Stimulated activated CD4-positive, alpha-beta T cell treated with anti-CD3 and anti-CD28 coated beads, TNF-alpha, amount 100 ng/mL, for 1 hour (primary cell): Measurements from ENCODE around the gene CERS5.
A peak's percentile ranks its signal among the peaks of the same experiment; 100 is the strongest.

Source experiments
- DNase-seq, 3 donors: peaks; one replicate each; pipeline ENCODE4 v3.0.0-alpha.2; 2020; ENCODE audit warnings: low read depth in 3 of 3, low spot score in 1 of 3

The CERS5 gene, protein sequence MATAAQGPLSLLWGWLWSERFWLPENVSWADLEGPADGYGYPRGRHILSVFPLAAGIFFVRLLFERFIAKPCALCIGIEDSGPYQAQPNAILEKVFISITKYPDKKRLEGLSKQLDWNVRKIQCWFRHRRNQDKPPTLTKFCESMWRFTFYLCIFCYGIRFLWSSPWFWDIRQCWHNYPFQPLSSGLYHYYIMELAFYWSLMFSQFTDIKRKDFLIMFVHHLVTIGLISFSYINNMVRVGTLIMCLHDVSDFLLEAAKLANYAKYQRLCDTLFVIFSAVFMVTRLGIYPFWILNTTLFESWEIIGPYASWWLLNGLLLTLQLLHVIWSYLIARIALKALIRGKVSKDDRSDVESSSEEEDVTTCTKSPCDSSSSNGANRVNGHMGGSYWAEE

DNA sequence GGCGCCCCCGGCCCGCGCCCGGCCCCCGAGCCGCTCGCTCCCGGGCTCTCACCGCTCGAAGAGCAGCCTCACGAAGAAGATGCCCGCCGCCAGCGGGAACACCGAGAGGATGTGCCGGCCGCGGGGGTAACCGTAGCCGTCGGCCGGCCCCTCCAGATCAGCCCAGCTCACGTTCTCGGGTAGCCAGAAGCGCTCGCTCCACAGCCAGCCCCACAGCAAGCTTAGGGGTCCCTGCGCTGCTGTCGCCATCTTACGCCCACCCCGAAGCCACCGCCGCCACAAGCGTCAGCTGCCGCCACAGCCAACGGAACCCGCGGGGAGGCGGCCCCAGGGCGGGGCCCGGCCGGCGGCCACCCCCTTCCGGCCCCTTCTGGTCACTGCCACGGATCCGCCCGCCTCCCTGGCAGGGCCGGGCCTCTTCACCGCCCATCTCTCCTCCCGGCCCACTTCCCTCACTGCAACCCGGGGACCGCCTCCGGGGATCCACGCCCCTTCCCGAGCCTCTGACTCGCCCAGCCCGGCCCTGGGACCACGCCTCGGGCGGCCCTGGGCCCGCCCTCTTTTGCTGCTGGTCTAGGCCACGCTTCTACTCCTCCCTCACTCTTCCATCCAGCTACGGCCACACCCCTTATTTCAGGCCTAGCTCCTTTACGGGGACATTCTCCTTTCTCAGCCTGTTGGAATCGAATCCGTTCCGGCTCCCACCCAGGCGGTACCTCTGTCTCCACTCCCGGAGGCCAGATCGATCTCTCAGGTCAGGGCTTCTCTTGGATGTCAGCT is at the start of gene CERS5:
TSS of gene CERS5 (minus strand) at position 321 of the 780 bp plus-strand sequence. CDS start at position 249, 72 bp downstream.
- peak; percentile 90 to 91 (median 90) for DNase-seq

DNA sequence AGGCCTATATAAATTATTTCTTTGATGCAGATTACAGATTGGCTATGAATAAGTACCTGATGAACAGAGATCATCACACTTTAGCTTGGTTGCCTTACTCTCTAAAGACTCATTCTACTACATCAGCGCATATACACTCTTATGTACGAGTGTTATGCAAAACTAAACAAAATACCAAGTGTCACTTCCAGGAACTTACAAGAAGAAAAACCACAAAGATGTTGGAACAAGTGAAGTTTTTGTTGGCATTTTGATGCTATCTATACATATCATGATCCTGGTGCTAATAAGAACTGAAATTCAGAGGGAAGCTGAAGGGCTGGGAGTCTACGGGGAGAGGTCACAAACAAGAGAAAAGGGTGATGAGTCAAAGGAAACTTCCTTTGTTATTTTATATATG is 47.9 kb upstream of the CERS5 start:
- no peak for DNase-seq

DNA sequence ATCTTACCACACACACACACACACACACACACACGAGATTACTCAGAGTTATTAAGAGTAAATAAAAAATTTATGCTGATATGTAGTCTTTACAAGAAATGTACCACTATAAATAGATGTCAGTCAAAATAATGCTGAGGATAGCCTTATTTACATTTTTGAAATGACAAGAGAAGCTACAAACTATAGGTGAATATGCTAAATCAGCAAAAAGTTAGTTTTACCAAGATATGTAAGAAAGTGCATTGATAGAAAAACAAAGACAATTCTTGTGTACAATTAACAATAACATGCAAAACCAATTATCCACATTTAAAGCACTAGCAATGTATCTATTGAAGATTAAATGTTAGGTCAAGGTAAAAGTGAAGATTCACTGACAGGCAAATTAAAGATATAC is 46.8 kb upstream of the CERS5 start:
- DNase-seq, result no peak

DNA sequence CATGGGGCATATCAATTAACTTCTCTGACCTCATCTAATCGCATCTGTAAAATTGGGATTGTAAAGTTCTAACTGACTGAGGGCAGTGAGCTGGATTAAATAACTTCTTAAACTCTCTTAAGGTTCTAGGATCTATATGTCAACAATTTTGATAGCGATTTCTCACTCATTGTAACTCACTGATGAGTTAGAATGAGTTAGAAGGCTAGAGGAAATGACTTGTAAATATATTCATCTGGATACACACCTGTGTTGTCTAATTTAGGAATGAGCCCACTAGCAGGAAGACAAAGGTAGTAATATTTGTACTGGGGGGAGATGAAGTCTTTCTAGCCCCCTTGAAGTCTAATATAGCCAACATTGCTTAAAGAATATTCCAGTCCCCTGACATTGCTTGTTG is 46.3 kb upstream of the CERS5 start:
- no peak for DNase-seq

DNA sequence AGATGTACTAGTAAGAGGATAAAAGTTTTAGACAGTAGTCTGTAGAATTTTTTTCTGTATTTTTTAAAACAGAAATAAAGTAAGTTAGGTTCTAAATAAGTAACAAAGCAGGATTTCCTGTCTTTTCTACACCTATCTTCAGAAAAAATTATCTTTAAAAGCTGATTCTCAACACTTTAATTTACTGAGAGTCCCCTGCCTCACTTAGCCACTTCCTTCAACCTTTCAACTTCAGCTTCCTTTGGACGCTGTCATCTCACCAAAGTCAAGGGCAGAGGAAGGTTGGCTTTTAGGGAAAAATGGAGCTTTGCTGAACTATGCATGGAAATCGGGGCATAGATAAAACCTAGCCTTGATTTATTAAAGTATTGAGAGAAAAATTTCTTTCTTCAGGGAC is 44.9 kb upstream of the CERS5 start:
- no peak for DNase-seq

DNA sequence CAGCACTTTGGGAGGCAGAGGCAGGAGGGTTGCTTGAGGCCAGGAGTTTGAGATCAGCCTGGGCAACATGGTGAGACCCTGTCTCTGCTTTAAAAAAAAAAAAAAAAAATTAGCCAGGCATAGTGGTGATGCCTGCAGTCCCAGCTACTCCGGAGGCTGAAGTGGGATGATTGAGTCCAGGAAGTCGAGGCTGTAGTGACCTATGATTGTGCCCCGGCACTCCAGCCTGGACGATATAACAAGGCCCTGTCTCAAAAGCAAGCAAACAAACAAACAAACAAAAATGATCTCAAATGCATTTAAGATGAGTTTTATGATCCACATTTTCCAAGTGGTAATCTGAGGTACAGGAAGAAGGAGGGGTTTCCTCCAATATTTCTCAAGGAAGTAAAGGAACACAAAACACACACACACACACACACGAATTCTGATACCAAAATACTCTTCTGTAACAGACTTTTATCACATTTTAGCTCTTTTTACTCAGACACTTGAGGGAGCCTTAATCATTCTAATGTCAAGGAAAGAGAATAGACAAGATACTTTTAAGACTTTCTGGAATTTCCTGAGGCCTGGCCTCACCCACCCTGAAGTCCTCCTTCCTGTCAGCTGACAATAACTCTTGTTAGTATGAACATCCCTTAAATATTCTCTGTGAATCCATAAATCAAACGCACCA is 44.4 kb upstream of the CERS5 start:
- no peak for DNase-seq

DNA sequence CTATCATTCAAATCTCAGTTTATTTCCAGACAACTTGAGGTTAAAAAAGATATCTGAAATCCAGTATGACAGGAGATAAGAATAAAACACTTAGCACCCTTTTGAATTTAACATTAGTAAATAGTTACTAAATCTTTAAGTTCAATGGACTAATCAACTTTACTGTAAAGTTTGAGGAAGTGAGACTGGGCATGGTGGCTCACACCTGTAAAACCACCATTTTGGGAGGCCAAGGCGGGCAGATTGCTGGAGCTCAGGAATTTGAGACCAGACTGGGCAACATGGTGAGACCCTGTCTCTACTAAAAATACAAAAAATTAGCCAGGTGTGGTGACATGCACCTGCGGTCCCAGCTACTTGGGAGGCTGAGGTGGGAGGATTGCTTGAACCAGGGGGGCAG is 40.3 kb upstream of the CERS5 start:
- DNase-seq, result no peak

DNA sequence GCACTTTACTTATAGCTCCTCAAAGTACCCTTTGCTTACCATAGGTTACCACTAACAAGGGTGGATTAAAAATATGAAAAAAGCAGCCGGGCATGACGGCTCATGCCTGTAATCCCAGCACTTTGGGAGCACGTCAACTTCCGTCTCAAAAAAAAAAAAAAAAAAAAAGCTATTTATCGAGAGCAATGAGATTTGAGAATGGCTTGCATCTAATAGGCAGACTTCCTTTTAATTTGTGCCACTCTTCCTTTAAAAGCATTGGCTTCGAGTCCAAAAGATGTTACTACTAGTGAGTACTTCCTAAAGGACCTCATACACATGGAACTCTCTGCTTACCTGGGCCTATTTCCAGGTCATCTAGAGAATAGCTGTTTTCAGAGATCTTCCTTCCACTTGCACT is 38.5 kb upstream of the CERS5 start:
- DNase-seq, result no peak

DNA sequence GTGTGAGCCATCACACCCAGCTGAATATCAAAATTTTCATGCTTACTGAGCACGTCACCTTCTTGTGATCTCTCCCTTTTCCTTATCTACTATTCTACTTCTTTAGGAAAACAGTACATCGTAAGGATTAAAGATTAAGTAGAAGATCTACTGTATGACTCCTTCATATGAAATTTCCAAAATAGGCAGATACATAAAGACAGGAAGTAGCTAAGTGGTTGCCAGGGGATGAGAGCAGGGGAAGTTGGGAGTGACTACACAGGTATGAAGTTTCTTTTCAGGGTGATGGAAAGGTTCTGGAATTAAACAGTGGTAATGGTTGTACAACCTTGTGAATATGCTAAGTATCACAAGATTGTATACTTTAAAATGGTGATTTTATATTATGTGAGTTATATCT is 36.5 kb upstream of the CERS5 start:
- no peak for DNase-seq

DNA sequence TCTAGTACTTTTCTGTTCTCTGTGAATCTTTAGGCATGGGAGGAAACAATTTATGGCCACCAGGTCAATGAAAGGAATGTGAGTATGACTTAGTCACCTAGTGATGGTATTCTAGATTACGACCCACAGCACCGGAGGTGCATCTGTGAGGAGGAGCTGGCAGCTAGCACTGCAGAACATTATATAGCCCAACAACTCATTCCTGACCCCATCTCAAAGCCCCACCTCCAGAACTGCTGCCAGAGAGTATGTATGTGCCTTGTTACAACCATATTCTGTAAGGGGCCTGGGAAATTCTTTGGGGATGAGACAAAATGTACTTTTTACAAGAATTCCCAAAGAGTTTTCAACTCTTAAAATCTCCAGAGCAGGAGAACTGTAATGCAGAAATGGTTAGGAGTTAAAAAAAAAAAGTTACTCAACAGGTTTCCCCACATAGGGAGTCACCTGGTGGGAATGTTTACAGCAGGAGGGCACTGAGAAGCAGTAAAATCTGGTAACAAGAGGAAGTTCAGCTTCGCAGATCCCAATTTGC is 34.9 kb upstream of the CERS5 start:
- no peak for DNase-seq

DNA sequence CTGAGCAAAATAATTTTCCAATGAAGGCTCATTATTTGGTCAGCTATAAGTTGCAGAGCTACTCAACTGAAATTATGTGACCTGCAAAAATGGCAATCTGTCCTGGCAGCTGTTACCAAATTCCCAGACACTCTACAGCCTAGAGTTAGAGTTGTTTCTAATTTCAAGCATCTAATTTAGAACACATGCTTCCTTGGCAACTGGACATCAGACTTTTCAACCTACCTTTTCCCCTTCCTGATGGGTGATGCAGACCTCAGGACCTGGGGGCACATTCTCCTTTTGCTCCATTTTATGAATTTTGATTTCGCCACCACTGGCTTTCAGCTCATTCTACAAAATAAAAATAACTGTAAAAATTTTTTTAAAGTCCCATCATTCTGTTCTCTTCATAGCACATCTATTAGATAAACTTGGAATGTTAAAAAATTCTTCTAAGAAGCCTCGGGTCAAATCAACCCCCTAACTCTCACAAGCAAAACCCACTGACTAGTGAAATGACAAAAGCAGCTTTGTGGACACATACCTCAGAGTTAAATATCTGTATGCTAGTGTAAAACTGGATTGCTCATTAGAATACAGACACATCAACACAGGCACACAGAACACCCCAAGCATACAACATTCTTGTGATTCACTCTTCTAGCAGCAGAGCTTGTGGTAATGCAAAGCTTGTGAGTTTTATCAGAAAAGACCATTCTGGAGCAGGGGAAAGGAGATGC is 33.5 kb upstream of the CERS5 start:
- DNase-seq, result no peak

DNA sequence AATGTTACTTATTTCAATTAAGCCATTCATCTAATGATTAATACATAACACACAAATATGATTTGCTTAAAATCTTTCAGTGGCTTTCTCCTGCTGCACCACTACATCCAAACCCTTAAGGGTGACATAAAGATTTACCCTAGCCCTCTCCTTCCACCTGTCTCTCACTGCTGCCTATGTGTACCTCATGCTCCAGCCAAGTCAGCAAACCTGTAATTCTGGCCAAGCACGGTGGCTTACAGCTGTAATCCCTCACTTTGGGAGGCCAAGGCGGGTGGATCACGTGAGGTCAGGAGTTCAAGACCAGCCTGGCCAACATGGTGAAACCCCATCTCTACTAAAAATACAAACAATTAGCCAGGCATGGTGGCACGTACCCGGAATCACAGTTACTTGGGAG is 31.7 kb upstream of the CERS5 start:
- DNase-seq, result no peak

DNA sequence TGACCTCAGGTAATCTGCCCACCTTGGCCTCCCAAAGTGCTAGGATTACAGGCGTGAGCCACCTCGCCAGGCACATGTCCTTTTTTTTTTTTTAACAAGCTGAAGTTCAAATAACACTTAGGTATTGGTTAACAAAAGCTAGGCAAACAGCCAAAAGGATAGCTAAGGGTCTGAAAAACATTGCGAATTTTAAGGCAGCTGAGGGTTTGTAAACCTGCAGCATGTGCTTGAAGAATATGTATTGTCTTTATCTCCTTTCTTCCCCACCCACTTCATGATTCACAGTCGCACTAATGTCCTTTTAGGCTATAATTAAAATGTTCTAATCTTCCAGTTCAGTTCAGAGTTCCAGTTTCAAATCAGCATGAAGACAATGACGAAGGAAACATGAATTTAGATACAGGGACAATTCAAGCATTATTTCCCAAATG is 30.1 kb upstream of the CERS5 start:
- no peak for DNase-seq

DNA sequence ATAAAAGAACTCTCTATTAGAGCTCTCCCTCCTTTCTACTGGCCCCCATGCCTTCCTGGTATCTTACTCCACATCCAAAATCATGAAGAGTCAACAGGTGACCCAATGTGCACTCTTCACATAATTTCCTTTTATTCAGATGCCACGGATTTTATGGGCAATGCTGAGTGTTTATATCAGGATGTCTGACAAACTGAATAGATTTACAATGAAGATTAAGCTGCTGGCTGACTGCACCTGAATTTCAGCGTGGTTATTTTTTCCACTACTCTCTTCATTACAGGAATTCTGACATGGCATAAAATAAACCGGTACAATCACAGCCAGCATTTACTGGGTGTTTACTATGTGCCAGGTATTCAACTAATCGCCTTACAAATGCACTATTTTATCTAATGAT is 29.4 kb upstream of the CERS5 start:
- DNase-seq, result no peak

DNA sequence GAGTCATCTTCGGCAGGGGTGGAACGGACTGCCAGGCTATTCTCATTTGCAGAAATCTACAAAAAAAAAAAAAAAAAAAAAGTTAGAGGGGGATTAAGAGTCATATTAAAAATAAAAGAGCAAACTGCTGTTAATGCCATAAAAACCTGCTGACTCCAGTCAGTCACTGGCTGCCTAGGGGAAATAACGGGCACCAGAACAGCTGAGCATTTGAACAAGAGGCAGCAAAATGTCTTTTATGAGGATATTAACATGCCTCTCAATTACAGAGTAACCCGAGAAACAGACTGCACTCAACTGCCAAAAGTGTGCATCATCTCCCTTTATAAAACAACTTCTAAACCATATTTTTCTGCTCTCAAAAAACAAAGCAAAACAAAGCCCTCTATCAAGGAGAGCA is 28.7 kb upstream of the CERS5 start:
- DNase-seq, result no peak

DNA sequence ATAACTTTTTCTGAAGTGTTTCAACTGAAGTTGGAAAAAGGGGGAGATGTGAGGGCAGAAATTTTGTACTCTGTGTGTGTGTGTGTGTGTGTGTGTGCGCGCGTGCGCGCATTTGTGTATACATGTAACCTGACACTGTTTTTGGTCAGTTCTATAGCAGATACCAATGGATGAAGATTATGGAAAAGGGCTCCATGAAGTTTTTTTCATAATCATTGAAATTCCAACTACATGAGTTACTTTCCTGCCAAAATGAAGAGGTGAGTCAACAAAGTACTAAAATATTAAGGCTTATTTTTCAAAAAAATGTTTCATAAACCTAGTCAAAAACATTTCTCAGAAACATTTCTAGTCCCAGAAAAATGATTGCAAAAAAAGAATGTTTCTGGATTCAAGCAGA is 25.7 kb upstream of the CERS5 start:
- DNase-seq, result no peak

DNA sequence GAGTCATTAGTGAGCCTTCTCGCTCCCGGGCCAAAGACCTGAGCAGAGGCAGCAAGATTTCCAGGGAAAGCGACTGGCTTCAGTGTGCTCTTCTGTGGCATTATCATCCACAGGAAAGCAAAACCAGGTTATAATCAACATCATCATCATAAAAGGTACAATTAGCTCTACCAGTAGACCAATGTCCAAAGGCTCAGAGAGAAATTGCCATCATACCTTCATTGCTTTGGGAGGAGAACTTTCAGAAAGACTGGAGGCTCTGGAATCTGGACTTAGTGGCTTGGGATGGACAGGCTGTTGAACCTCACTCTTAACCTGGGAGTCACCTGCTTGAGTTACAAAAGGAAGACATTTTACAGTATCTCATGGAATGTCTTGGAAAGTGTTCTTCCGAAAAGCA is 25.1 kb upstream of the CERS5 start:
- DNase-seq, result no peak

DNA sequence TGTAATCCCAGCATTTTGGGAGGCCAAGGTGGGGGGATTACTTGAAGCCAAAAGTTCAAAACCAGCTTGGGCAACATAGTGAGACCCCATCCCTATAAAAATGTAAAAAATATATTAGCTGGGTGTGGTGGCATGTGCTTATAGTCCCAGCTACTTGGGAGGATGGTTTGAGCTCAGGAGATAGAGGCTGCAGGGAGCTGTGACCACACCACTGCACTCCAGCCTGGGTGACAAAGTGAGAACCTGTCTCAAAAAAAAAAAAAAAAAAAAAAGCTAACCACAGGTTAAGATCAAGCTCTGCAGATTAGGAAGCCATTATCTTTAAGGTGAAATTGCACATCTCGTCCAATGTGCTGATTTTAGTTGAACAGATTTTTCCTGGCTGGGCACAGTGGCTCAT is 23.7 kb upstream of the CERS5 start:
- no peak for DNase-seq

DNA sequence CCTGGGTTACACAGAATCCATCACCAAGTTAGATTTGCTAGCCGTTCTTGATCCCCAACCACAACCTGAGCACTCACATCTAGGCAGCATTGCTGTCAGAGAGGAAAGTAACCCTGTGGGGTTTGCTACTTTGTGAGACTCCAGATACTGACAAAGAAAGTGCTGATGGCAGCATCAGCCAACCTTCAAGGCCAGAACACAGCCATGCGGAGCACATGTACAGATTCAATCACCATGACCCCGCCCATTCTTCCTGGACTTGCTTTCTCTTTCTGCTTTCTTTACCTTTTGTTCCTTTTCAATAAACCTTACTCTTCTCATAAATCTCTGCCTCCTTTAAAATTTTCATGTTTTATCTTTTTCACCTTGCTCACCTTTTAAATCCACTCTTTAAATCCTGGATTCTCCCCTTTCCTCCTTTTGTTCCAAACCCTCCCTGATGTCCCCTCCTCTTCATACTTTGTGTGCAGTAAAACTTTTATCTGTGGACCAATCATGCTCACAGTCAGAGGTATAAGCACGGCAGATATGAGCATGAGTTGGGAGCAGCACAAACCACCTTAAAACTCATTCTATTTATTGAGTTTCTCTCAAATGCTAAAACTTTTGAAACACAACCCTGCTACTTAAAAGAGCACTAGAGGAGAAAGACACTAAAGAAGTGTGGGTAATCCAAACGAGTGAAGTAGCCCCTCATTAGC is 21.9 kb upstream of the CERS5 start:
- no peak for DNase-seq

DNA sequence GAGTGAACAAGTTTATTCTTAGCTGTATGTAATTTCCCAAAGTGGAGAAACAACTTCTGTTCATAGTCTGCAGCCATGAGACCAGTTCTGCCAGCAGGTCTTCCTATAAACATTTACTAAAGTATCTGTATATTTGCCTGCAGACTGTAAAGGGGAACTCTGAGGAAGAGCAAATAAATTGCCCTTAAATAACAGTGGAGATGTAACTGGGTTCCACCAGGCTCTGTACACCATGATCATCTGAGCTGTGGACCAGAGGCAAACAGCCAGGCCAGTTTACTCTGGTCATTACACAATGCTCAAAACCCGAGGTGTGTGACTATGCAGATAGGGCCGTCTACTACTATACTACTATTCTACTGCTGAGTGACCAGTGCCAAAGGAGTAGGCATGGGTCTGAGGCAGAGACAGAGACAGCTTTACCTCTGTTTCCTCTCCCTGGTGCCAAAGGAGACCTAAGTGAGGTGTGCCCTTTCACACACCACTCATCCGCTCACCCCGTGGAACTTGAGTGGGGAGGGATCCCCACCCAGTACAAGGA is 21.1 kb upstream of the CERS5 start:
- DNase-seq, result no peak
